Activated T-helper 1 cell treated with Interleukin-2 at 50 U/mL for 16 hours (primary cell): ENCODE measurements around the gene FGF14.

Source experiments
- DNase-seq: peaks from one replicate; pipeline ENCODE4 v3.0.0-alpha.2; 2020; ENCODE audit warnings: low read depth

FGF14 gene

GRCh38 chr13:101925731-101926130, 476.1 kb downstream of the FGF14 start:
- no peak for DNase-seq

GRCh38 chr13:101919541-101920181, 482.2 kb downstream of the FGF14 start:
- DNase-seq, result no peak

GRCh38 chr13:101917833-101918661, 483.8 kb downstream of the FGF14 start:
- no peak for DNase-seq

GRCh38 chr13:101917475-101917810, 484.4 kb downstream of the FGF14 start:
- no peak for DNase-seq

GRCh38 chr13:101916775-101917474, 484.9 kb downstream of the FGF14 start:
- DNase-seq, result no peak

- no peak for DNase-seq
Observed at GRCh38 chr13:101916108-101916774, 485.6 kb downstream of the FGF14 start.

GRCh38 chr13:101915755-101916107, 486.1 kb downstream of the FGF14 start:
- no peak for DNase-seq

- DNase-seq, result no peak
Observed at GRCh38 chr13:101915331-101915730, 486.5 kb downstream of the FGF14 start.

- DNase-seq, result no peak
Observed at GRCh38 chr13:101911752-101912151, 490.1 kb downstream of the FGF14 start.

GRCh38 chr13:101903890-101904289, 498.0 kb downstream of the FGF14 start:
- DNase-seq, result no peak

GRCh38 chr13:101898676-101899075, 503.2 kb downstream of the FGF14 start:
- DNase-seq, result no peak

- no peak for DNase-seq
Observed at GRCh38 chr13:101896541-101896940, 505.3 kb downstream of the FGF14 start.

- DNase-seq, result no peak
Observed at GRCh38 chr13:101893021-101893420, 508.8 kb downstream of the FGF14 start.

- no peak for DNase-seq
Observed at GRCh38 chr13:101892296-101892695, 509.6 kb downstream of the FGF14 start.

- DNase-seq, result no peak
Observed at GRCh38 chr13:101881593-101881992, 520.3 kb downstream of the FGF14 start.

- DNase-seq, result no peak
Observed at GRCh38 chr13:101880581-101880980, 521.3 kb downstream of the FGF14 start.

- DNase-seq, result no peak
Observed at GRCh38 chr13:101876951-101877350, 524.9 kb downstream of the FGF14 start.

GRCh38 chr13:101875717-101876393, 526.0 kb downstream of the FGF14 start:
- DNase-seq, result no peak

GRCh38 chr13:101875091-101875490, 526.8 kb downstream of the FGF14 start:
- no peak for DNase-seq

- DNase-seq, result no peak
Observed at GRCh38 chr13:101869553-101869952, 532.3 kb downstream of the FGF14 start.

GRCh38 chr13:101868585-101869469, 533.0 kb downstream of the FGF14 start:
- DNase-seq, result no peak
